Urothelium cell line (cell line): Measurements from ENCODE around the gene ACCS.

Source experiments
- DNase-seq: peaks from one replicate; pipeline ENCODE4 v3.0.0; 2011; ENCODE audit warnings: low spot score, mixed read lengths
- FAIRE-seq: peaks from 2 replicates; lab custom pipeline; 2011; peaks lifted over from hg19 to GRCh38; lab: Jason Lieb, UNC

Gene ACCS

GRCh38 chr11:44036811-44037657 lies 29.0 kb upstream of the ACCS start:
- FAIRE-seq: no peak
- no peak for DNase-seq

GRCh38 chr11:44037658-44037998 lies 28.4 kb upstream of the ACCS start:
- FAIRE-seq (no peak), DNase-seq (no peak)

GRCh38 chr11:44043157-44043556 lies 22.9 kb upstream of the ACCS start:
- FAIRE-seq (no peak), DNase-seq (no peak)

GRCh38 chr11:44046182-44046581 lies 19.9 kb upstream of the ACCS start:
- DNase-seq (no peak), FAIRE-seq (no peak)

- no peak for FAIRE-seq
Measured at GRCh38 chr11:44047298-44047697, 18.8 kb upstream of the ACCS start.

GRCh38 chr11:44047931-44048431 lies 18.1 kb upstream of the ACCS start, which contains the start of gene ACCSL:
Gene ACCSL (plus strand): TSS chr11:44047981. CDS start chr11:44048037, 56 bp downstream.
- no peak for FAIRE-seq
- DNase-seq: no peak

More at GRCh38 chr11:44047298-44047697, 18.8 kb upstream of the ACCS start:
- DNase-seq: no peak

GRCh38 chr11:44049832-44050231 lies 16.2 kb upstream of the ACCS start:
- FAIRE-seq: no peak
- no peak for DNase-seq

GRCh38 chr11:44051171-44051570 lies 14.9 kb upstream of the ACCS start:
- no peak for FAIRE-seq
- no peak for DNase-seq

GRCh38 chr11:44057340-44057739 lies 8.7 kb upstream of the ACCS start:
- no peak for DNase-seq
- FAIRE-seq: no peak

GRCh38 chr11:44058275-44058674 lies 7.8 kb upstream of the ACCS start:
- DNase-seq (no peak), FAIRE-seq (no peak)

- DNase-seq (no peak), FAIRE-seq (no peak)
Measured at GRCh38 chr11:44065161-44065661, 859 bp upstream of the ACCS start.

GRCh38 chr11:44066732-44067141 lies 667 bp downstream of the ACCS start:
- FAIRE-seq: no peak
- DNase-seq: no peak

GRCh38 chr11:44067266-44067665 lies 1.2 kb downstream of the ACCS start:
- DNase-seq (no peak), FAIRE-seq (no peak)

GRCh38 chr11:44068180-44068579 lies 2.1 kb downstream of the ACCS start:
- FAIRE-seq (no peak), DNase-seq (no peak)

GRCh38 chr11:44071157-44071556 lies 5.1 kb downstream of the ACCS start:
- no peak for FAIRE-seq
- no peak for DNase-seq

GRCh38 chr11:44072757-44073658 lies 6.9 kb downstream of the ACCS start:
- DNase-seq: no peak
- peak; percentile 27 for FAIRE-seq

GRCh38 chr11:44078794-44079193 lies 12.7 kb downstream of the ACCS start:
- DNase-seq (no peak), FAIRE-seq (no peak)

- DNase-seq (no peak), FAIRE-seq (no peak)
Measured at GRCh38 chr11:44079376-44079775, 13.3 kb downstream of the ACCS start.

GRCh38 chr11:44080951-44081350 lies 14.9 kb downstream of the ACCS start:
- DNase-seq (no peak), FAIRE-seq (no peak)

- DNase-seq: no peak
- no peak for FAIRE-seq
Measured at GRCh38 chr11:44082645-44083044, 16.6 kb downstream of the ACCS start.

- DNase-seq (no peak), FAIRE-seq (no peak)
Measured at GRCh38 chr11:44083433-44083832, 17.4 kb downstream of the ACCS start.
